K562 (cell line): ENCODE measurements around the gene RFNG. TPM values are rescaled to one million over a fixed set of nuclear protein-coding genes. Genes with fewer than 3 reads are reported as not detected.

Source experiments
- ATF7 ChIP-seq: fragments of 450-650 bp; IDR thresholded peaks from 2 replicates; pipeline ENCODE4 v1.7.1; 2014; ENCODE audit warnings: mild to moderate bottlenecking, moderate library complexity
- C11orf30 ChIP-seq: fragments of 450-650 bp; IDR thresholded peaks from 2 replicates; pipeline ENCODE4 v1.6.1; 2016; ENCODE audit warnings: low read depth, mild to moderate bottlenecking
- DPF2 ChIP-seq: fragments of 450-650 bp; IDR thresholded peaks from 2 replicates; pipeline ENCODE4 v1.6.1; 2016
- E2F3 ChIP-seq: fragments of 250-450 bp; sonication (Bioruptor Pico); IDR thresholded peaks from 2 replicates; pipeline ENCODE4 v1.4.0; 2020; ENCODE audit warnings: mild to moderate bottlenecking
- ETV5 ChIP-seq: sonication (generic); formaldehyde crosslinking; IDR thresholded peaks from 2 replicates; pipeline ENCODE4 v1.4.0; 2020; ENCODE audit warnings: low read depth, mild to moderate bottlenecking, missing genetic modification reagents
- FOXA3 ChIP-seq, 2 experiments: fragments of 450-650 bp in 1 of 2; sonication (generic) in 1 of 2; formaldehyde crosslinking; IDR thresholded peaks in 1 of 2; conservative IDR thresholded peaks in 1 of 2; 2 replicates each; pipeline versions ENCODE4 v1.4.0 to v1.8.0; 2020 to 2022; ENCODE audit warnings: mild to moderate bottlenecking in 2 of 2, missing genetic modification reagents in 1 of 2
- HMG20B ChIP-seq: fragments of 250-450 bp; sonication (Bioruptor Pico); IDR thresholded peaks from 2 replicates; pipeline ENCODE4 v1.5.0; 2021; ENCODE audit warnings: mild to moderate bottlenecking
- LARP7 ChIP-seq: fragments of 450-650 bp; IDR thresholded peaks from 2 replicates; pipeline ENCODE4 v1.6.1; 2016
- MCM3 ChIP-seq: fragments of 450-650 bp; IDR thresholded peaks from 2 replicates; pipeline ENCODE4 v1.6.1; 2016
- NCOA2 ChIP-seq, 2 experiments: fragments of 450-650 bp; IDR thresholded peaks; 2 replicates each; pipeline ENCODE4 v1.6.1; 2018; ENCODE audit warnings: mild to moderate bottlenecking in 2 of 2, moderate library complexity in 1 of 2; ENCODE audit not compliant: partially characterized antibody in 2 of 2
- NFXL1 ChIP-seq: fragments of 450-650 bp; formaldehyde crosslinking; IDR thresholded peaks from 2 replicates; pipeline ENCODE4 v1.4.0; 2021; ENCODE audit warnings: mild to moderate bottlenecking
- PCBP1 ChIP-seq: fragments of 200-400 bp; formaldehyde crosslinking; IDR thresholded peaks from 2 replicates; pipeline ENCODE4 v1.6.1; 2018; ENCODE audit warnings: mild to moderate bottlenecking, low read depth, low read length; ENCODE audit not compliant: poor library complexity, severe bottlenecking
- PHB2 ChIP-seq: fragments of 450-650 bp; IDR thresholded peaks from 2 replicates; pipeline ENCODE4 v1.6.1; 2017; ENCODE audit warnings: low read depth
- POLR2G ChIP-seq: fragments of 200-400 bp; formaldehyde crosslinking; IDR thresholded peaks from 2 replicates; pipeline ENCODE4 v1.6.1; 2017; ENCODE audit warnings: low read depth, mild to moderate bottlenecking, antibody characterized with exemption, low read length, moderate library complexity
- RBM39 ChIP-seq: fragments of 200-400 bp; formaldehyde crosslinking; optimal IDR thresholded peaks from 2 replicates; pipeline ENCODE3; 2018; ENCODE audit warnings: low read depth, low read length
- RUNX1 ChIP-seq: sonication (generic); IDR thresholded peaks from 2 replicates; pipeline ENCODE4 v1.6.1; 2016; ENCODE audit warnings: antibody characterized with exemption, low read depth
- SP2 ChIP-seq: IDR thresholded peaks from 2 replicates; pipeline ENCODE4 v1.6.1; 2011; ENCODE audit warnings: mild to moderate bottlenecking, low read depth, low read length, moderate library complexity; ENCODE audit not compliant: poor library complexity, severe bottlenecking; ENCODE audit errors: extremely low read depth
- SREBF2 ChIP-seq: sonication (generic); formaldehyde crosslinking; IDR thresholded peaks from 2 replicates; pipeline ENCODE4 v1.4.0; 2020; ENCODE audit warnings: mild to moderate bottlenecking, missing genetic modification reagents
- TCF7L2 ChIP-seq: fragments of 150-350 bp; IDR thresholded peaks from 2 replicates; pipeline ENCODE4 v1.6.1; 2016; ENCODE audit warnings: low read depth, mild to moderate bottlenecking, low read length, moderate library complexity
- ZNF165 ChIP-seq: fragments of 250-450 bp; sonication (Bioruptor Pico); IDR thresholded peaks from 2 replicates; pipeline ENCODE4 v1.4.0; 2020; ENCODE audit warnings: borderline replicate concordance
- ZNF263 ChIP-seq: sonication (generic); formaldehyde crosslinking; IDR thresholded peaks from 2 replicates; pipeline ENCODE4 v1.8.0; 2022; ENCODE audit warnings: mild to moderate bottlenecking, missing genetic modification reagents, borderline replicate concordance
- ZNF408 ChIP-seq: fragments of 250-450 bp; sonication (Bioruptor Pico); IDR thresholded peaks from 2 replicates; pipeline ENCODE4 v1.4.0; 2020; ENCODE audit warnings: low read depth, mild to moderate bottlenecking, moderate library complexity
- polyA plus RNA-seq, 8 experiments: library from polyadenylated mRNA; depleted of rRNA in 4 of 8; stranded (reverse) in 5 of 8; unstranded in 3 of 8; fragments of >200 nt; fragmentation: Nextera tagmentation in 2 of 8; fragmentation: Illumina TruSeq in 1 of 8; extraction: Ambion mirVana in 2 of 8; extraction: Trizol in 1 of 8; gene quantifications; 2 replicates each; pipeline versions ENCODE4 v1.2.1 to v1.2.3, GENCODE V29; 2011 to 2014; ENCODE audit warnings: inconsistent platforms in 1 of 8, missing spikeins in 1 of 8
- total RNA-seq, 7 experiments: library from RNA; depleted of rRNA in 6 of 7; stranded (reverse); fragments of >200 nt in 6 of 7; fragmentation: Illumina TruSeq in 2 of 7; extraction: Trizol in 2 of 7; gene quantifications; 2 replicates each; pipeline versions ENCODE4 v1.2.1 to v1.2.3, GENCODE V29; 2011 to 2021; ENCODE audit warnings: low replicate concordance in 1 of 7
- TF ChIP-seq, protein P1 (sequence below): fragments of 250-450 bp; sonication (Bioruptor Pico); IDR thresholded peaks from 2 replicates; pipeline ENCODE4 v1.5.1; 2021; ENCODE audit warnings: mild to moderate bottlenecking
- TF ChIP-seq, protein P2 (sequence below): sonication (generic); formaldehyde crosslinking; IDR thresholded peaks from 2 replicates; pipeline ENCODE4 v1.8.1; 2022; ENCODE audit warnings: missing genetic modification reagents
- TF ChIP-seq, protein P3 (sequence below), 2 experiments: fragments of 450-650 bp in 1 of 2; IDR thresholded peaks; 2 replicates each; pipeline ENCODE4 v1.6.1; 2011 to 2017; ENCODE audit warnings: low read depth in 2 of 2, antibody characterized with exemption in 1 of 2, borderline replicate concordance in 1 of 2, low read length in 1 of 2, mild to moderate bottlenecking in 1 of 2, mixed read lengths in 1 of 2; ENCODE audit not compliant: control insufficient read depth in 1 of 2

RFNG gene
- total and polyA plus RNA-seq, 9 of the 15 experiments (the other 6 are each of a cell fraction or from before 2014, with no cell fraction given), result 0.32 to 32.8 (median 9.5) TPM

DNA sequence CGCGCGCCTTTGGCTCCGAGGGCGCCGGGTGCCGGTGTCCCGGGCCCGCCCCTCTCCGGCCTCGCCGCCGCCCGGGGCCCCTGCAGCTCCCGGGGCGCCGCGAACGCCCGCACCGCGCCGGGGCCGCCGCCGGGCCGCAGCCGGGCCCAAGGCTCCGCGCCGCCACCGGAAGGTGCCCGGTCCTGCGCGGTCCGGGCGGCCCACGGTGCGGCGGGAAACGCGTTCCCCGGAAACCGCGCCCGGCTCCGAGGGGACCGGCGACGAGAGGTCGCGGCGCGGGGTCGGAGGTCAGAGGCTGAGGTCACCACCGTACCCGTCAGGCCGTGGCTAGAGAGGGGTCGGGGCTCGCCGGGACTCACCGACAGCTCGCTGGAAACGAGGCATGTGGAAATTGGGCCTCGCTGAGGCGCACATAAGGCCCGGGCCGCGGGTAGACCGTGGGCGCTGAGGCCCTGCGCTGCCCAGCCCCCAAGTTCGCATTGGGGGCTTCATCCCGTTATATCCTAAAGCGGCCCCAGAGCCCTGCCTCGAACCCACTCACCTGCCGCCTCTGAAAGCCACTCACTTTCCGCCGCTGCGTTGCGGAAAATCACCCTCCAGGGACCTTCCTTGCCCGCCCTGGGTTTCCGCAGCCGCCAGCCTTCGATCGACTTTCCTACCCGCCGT, 14.2 kb upstream of the RFNG start, which contains the start of gene DUS1L (continued):
- TF ChIP-seq, protein P1, sequence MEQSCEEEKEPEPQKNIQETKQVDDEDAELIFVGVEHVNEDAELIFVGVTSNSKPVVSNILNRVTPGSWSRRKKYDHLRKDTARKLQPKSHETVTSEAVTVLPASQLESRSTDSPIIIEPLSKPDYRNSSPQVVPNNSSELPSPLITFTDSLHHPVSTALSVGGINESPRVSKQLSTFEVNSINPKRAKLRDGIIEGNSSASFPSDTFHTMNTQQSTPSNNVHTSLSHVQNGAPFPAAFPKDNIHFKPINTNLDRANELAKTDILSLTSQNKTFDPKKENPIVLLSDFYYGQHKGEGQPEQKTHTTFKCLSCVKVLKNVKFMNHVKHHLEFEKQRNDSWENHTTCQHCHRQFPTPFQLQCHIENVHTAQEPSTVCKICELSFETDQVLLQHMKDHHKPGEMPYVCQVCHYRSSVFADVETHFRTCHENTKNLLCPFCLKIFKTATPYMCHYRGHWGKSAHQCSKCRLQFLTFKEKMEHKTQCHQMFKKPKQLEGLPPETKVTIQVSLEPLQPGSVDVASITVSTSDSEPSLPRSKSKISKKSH, result no peak
- TF ChIP-seq SREBF2 (CRISPR knock-in tag), result no peak
- TF ChIP-seq TCF7L2, result no peak
- TF ChIP-seq HMG20B, result no peak
- peak; percentile 89 for TF ChIP-seq C11orf30
- TF ChIP-seq NFXL1 (CRISPR knock-in tag), result no peak
- TF ChIP-seq LARP7, result no peak
- TF ChIP-seq PCBP1, result peak; percentile 71
- peak; percentile 62; the same call in 1 of the 2 replicates for TF ChIP-seq ZNF263 (CRISPR knock-in tag)
- TF ChIP-seq SP2, result no peak
- peak; percentile 62 for TF ChIP-seq POLR2G
- TF ChIP-seq MCM3, result no peak
- TF ChIP-seq RUNX1, result no peak
- TF ChIP-seq ATF7, result peak; percentile 86
- TF ChIP-seq, protein P2, sequence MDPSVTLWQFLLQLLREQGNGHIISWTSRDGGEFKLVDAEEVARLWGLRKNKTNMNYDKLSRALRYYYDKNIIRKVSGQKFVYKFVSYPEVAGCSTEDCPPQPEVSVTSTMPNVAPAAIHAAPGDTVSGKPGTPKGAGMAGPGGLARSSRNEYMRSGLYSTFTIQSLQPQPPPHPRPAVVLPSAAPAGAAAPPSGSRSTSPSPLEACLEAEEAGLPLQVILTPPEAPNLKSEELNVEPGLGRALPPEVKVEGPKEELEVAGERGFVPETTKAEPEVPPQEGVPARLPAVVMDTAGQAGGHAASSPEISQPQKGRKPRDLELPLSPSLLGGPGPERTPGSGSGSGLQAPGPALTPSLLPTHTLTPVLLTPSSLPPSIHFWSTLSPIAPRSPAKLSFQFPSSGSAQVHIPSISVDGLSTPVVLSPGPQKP (CRISPR knock-in tag), result no peak
- TF ChIP-seq RBM39, result no peak
- peak; percentile 53; the same call in 1 of the 2 replicates for TF ChIP-seq ETV5 (CRISPR knock-in tag)
- TF ChIP-seq, protein P3, sequence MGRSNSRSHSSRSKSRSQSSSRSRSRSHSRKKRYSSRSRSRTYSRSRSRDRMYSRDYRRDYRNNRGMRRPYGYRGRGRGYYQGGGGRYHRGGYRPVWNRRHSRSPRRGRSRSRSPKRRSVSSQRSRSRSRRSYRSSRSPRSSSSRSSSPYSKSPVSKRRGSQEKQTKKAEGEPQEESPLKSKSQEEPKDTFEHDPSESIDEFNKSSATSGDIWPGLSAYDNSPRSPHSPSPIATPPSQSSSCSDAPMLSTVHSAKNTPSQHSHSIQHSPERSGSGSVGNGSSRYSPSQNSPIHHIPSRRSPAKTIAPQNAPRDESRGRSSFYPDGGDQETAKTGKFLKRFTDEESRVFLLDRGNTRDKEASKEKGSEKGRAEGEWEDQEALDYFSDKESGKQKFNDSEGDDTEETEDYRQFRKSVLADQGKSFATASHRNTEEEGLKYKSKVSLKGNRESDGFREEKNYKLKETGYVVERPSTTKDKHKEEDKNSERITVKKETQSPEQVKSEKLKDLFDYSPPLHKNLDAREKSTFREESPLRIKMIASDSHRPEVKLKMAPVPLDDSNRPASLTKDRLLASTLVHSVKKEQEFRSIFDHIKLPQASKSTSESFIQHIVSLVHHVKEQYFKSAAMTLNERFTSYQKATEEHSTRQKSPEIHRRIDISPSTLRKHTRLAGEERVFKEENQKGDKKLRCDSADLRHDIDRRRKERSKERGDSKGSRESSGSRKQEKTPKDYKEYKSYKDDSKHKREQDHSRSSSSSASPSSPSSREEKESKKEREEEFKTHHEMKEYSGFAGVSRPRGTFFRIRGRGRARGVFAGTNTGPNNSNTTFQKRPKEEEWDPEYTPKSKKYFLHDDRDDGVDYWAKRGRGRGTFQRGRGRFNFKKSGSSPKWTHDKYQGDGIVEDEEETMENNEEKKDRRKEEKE (IDR thresholded peaks at IDR 0.05; ENCODE audit: borderline replicate concordance in 1 of 2, control insufficient read depth in 1 of 2, low read depth in 2 of 2, low read length in 1 of 2), result peak in 1 of 2 experiments; percentile 90; a peak in 1 of 4 replicates
- no peak for TF ChIP-seq NCOA2 (IDR thresholded peaks at IDR 0.05; ENCODE audit: partially characterized antibody in 2 of 2)
- TF ChIP-seq PHB2, result no peak
- TF ChIP-seq DPF2, result no peak
- TF ChIP-seq FOXA3 (CRISPR knock-in tag; conservative IDR thresholded peaks at IDR 0.05 in 1 of 2, IDR thresholded peaks at IDR 0.05 in 1 of 2), result no peak
- peak; percentile 88 for TF ChIP-seq E2F3
- TF ChIP-seq ZNF165 (CRISPR knock-in tag), result no peak; the same call in 1 of the 2 replicates
- no peak for TF ChIP-seq ZNF408 (CRISPR knock-in tag)
